Measurements from ENCODE around the gene SPPL3.

SPPL3 gene

GRCh38 chr12:120759591-120760348 is 144.4 kb downstream of the SPPL3 start:
- TF ChIP-seq, protein P1, sequence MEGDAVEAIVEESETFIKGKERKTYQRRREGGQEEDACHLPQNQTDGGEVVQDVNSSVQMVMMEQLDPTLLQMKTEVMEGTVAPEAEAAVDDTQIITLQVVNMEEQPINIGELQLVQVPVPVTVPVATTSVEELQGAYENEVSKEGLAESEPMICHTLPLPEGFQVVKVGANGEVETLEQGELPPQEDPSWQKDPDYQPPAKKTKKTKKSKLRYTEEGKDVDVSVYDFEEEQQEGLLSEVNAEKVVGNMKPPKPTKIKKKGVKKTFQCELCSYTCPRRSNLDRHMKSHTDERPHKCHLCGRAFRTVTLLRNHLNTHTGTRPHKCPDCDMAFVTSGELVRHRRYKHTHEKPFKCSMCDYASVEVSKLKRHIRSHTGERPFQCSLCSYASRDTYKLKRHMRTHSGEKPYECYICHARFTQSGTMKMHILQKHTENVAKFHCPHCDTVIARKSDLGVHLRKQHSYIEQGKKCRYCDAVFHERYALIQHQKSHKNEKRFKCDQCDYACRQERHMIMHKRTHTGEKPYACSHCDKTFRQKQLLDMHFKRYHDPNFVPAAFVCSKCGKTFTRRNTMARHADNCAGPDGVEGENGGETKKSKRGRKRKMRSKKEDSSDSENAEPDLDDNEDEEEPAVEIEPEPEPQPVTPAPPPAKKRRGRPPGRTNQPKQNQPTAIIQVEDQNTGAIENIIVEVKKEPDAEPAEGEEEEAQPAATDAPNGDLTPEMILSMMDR (conservative IDR thresholded peaks at IDR 0.05): no peak
- no peak overlapping the region for H3K27ac ChIP-seq

GRCh38 chr12:120758798-120759590 is 145.2 kb downstream of the SPPL3 start:
- TF ChIP-seq, protein P1 (conservative IDR thresholded peaks at IDR 0.05): no peak
- H3K27ac ChIP-seq: no peak overlapping the region

DNA sequence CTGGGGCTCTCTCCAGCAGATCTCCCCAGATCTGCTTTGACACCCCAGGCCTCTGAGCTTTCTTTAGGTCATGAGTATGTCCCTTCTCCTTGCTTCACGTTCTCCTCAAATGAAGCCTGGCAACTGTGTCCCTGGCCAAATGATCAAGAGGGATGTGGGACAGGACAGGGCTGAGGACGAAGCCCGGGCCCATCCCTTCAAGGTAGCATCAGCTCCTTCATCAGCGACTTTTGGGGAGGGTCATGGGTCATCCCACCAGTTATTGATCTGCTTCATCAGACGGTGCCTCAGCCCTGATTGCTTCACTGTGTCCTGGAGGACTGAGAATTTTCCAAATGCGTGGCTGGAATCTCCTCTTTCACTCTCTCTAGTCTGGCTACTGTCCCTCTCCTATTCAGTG is 146.2 kb downstream of the SPPL3 start:
- no peak overlapping the region for H3K27ac ChIP-seq
- TF ChIP-seq, protein P1 (conservative IDR thresholded peaks at IDR 0.05): no peak

- TF ChIP-seq, protein P1 (conservative IDR thresholded peaks at IDR 0.05): no peak
- H3K27ac ChIP-seq: no peak overlapping the region
Measured at GRCh38 chr12:120757226-120757742, 146.9 kb downstream of the SPPL3 start.

DNA sequence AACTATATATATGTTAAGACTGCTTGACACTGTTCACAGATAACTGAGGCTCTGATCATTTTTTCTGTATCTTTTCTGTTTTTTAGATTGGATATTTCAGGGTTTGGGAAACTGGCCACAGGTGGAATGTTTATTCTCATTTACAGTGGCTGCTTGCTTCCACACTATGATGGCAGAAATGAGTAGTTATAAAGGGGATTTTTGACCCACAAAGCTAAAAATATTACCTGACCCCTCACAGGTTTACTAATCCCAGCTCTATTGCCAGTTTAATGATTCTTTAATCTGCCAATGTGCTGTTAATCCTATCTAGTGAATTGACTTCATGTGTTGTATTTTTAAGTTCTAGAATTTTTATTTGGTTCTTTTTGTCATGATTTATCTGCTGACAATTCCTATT is 148.9 kb downstream of the SPPL3 start:
- H3K27ac ChIP-seq: no peak overlapping the region
- TF ChIP-seq, protein P1 (conservative IDR thresholded peaks at IDR 0.05): no peak

DNA sequence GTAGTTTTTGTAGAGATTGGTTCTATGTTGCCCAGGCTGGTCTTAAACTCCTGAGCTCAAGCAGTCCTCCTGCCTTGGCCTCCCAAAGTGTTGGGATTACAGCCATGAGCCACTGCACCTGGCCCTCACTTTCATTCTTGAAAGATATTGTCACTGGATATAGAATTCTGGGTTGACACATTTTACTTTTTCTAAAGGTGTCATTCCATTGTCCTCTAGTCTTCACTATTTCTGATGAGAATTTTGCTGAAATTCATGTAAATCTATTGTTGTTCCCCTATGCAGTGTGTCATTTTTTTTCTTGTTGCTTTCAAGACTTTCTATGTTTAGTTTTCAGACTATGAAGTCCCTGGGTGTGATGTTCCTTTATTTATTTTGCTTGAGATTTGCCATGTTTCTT is 149.4 kb downstream of the SPPL3 start:
- TF ChIP-seq, protein P1 (conservative IDR thresholded peaks at IDR 0.05): no peak
- no peak overlapping the region for H3K27ac ChIP-seq

DNA sequence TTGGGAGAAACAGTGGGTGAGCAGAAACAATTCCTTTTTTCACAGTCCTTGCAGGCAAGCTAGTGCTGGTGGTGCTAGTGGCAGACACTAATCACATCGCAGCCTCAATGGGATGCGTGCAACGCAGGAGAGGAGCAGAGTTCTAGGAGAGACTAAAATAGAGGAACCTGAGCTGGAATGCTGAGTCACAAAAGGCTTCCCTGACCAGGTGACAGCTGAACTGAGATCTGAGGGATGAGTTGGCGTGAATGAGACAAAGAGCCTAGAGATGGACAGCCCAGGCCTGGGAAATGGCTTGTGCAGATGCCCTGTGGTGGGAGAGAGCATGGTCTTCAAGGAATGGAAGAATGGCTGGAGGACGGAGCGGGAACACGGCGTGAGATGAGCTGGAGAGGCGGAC is 152.8 kb downstream of the SPPL3 start:
- no peak overlapping the region for H3K27ac ChIP-seq
- TF ChIP-seq, protein P1 (conservative IDR thresholded peaks at IDR 0.05): no peak
